Esophagus mucosa (tissue), 1 donor: ENCODE measurements around the gene ZMIZ1. TPM values are rescaled to one million over a fixed set of nuclear protein-coding genes. Genes with fewer than 3 reads are reported as not detected.
"Not testable (repeated sequence)": the region's sequence is repeated elsewhere in the genome, so short reads cannot be mapped to it uniquely, and the experiment has no call there.

Source experiments
- ATAC-seq: fragments of 200-7000 bp; cut with Tn5 transposase; one replicate; pipeline ENCODE4 v1.9.1; 2020
- total RNA-seq: library from RNA; stranded (reverse); gene quantifications from one replicate; pipeline ENCODE4 v1.2.4, GENCODE V29; 2023
- donor health status: DM: yes; HTN: yes; CAD: no.

ZMIZ1 gene
- total RNA-seq, 1 donor from 2014 or later: 43.8 TPM

DNA sequence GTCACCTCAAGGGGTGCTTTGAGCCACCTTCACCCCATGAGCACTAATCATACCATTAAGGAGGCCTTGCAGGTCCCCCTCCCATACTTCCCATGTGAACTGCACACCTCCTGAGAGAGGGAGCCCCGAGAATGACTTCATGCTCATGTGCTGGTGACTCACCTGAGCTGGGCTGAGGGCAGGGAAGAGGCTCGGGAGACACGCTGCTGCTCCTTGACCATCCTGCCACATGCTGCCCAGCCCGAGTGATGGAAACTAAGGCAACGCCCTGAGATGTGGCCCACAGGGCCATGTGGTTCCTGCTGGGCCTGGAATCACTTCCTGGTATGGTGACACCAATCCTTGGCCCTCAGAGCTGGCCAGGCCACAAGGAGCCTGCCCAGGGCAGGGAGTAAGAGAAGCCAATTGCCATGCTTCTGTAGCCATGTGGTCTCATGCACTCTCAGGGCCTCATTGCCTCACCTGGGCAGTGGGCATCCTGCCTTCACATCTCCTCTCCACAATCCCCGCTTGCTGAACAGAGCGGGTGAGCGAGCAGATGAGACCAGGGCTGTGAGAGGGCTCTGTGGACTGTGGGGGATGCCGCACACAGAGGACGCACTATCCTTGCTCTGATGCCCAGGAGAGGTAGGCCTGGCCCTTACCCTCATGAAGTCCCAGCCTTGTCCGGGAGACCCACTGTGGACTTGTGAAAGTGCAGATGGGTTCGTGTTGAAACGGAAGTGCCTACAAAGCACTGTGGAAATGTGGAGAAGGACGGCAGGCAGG lies 260.2 kb downstream of the ZMIZ1 start:
- peak; percentile 57 for ATAC-seq

DNA sequence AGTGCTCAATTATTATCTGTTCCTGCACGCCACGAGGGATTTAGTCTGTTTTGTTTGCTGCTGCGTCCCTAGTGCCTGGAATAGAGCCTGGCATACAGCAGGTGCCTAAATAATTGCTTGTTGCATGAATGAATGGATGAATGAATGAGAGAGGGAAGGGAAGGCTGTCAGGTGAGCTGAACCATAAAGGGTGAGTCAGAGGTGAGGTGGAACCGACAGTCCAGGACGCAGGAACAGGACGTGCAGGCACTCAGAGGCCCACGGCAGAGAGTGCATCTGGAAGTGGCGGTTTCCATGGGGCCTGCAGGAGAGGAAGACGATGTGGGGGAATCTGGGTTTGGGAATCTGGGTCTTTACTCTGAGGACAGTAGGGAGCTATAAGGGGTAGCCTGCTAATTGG lies 260.8 kb downstream of the ZMIZ1 start:
- peak; percentile 73 for ATAC-seq

DNA sequence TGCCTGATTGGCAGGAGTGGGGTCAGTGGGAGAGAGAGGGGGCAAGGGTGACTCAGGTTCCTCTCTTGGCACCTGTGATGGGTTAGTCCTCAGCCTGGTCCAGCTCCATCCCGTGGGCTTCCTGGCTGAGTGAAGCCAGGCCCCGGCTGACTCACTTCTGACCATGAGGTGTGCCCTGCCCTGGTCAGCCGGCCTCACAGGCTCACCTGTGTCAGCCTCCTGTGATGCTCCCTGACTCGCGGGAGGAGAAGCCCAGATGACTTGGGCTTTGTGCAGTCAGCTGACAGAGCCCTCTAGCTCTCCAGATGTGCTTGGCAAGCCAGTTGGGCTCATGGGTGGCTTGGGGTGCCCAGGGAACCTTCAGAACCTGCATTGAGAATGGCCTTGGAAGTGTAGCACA lies 262.5 kb downstream of the ZMIZ1 start:
- peak; percentile 54 for ATAC-seq

DNA sequence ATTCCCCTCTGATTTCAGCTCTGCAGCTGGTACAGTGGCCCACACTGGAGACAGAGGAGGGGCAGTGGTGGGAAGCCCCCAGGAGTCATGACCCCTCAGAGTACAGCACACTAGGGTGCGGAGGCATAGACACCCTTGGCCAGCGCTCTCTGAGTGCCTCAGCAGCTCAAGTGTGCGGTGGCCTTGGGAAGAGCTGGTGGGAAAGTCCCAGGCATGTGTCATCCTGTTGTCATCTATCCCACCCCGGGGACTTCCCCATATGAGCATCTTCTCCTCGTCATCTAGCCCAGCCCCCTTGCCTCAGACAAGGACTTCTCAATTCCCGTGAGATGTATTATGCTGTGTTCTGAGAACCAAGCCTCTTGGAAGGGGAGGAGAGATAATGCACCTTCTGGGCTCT lies 262.9 kb downstream of the ZMIZ1 start:
- ATAC-seq: peak; percentile 61

DNA sequence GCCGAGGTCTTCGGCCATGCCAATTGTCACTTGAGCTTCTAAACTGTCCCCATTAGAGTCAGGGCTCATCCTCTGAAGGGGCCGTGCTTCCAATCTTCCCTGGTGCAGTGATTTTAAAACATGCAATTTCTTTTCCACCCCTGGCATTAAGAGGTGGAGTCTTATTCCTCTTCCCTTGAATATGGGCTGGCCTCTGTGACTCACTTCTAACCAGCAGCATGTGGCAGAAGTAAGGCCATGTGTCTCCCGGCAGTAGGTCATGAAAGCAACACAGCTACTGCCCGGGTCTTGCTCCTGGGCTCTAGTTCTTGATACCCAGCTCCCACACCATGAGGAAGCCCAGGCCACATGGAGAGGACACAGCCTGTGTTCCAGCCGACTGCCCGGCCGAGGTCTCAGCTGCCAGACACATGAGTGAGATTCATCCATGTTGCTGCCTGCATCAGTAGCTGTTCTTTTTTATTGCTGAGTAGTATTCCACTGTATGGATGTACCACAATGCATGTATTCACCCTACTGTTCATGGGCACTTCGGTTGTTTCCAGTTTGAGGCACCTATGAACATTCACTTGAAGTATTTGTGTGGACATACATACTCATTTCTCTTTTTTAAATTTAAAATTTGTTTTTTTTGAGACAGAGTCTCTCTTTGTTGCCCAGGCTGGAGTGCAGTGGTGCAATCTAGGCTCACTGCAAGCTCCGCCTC lies 264.0 kb downstream of the ZMIZ1 start:
- not testable (repeated sequence) for ATAC-seq

DNA sequence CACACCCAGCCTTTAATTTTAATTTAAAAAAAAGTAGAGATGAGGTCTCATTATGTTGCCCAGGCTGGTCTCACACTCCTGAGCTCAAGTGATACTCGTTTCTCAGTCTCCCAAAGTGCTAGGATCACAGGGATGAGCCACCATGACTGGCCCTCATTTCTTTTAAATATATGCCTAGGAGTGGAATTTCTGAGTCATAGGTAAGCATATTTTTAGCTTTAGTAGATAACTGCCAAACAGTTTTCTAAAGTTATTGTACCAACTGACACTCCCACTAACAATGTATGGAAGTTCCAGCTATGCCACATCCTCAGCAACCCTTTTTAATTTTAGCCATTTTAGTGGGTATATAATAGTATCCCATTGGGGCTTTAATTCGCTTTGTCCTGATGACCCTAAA lies 264.7 kb downstream of the ZMIZ1 start:
- peak; percentile 2 for ATAC-seq

DNA sequence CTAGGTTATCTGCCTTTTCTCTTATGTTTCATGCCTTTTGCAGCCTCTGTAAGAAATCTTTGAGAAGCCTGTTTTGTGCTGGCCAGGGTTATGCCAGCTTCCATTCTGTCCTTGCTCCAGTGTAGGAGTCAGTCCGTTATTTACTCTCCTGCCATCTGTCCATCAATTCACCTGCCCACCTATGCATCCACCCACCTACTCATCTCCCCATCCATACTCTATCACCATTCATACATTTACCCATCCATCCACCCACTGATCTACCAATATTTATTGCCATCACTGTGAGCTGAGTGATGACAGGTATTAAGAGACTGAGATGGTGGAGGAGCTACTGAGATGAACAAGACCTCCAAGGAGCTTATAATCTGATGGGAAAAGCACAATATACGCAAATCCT lies 265.8 kb downstream of the ZMIZ1 start:
- ATAC-seq: no peak

DNA sequence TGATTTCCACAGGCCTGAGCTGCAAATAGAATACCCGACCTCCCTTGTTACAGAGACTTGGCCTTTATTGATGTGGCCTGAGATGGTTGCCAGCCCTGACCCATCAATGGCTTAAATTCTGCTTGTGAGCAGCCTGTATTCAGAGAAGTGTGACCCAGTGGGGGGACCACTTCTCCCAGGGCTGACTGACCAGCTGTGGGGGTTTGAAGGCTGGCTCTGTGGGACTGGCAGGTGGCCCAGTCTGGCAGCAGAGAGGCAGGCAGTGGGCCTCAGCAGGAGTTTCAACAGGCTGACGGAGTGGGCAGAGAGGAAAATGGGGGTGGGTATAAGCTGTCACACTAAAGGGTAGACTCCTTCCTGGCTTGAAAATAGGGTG lies 266.3 kb downstream of the ZMIZ1 start:
- ATAC-seq: no peak

DNA sequence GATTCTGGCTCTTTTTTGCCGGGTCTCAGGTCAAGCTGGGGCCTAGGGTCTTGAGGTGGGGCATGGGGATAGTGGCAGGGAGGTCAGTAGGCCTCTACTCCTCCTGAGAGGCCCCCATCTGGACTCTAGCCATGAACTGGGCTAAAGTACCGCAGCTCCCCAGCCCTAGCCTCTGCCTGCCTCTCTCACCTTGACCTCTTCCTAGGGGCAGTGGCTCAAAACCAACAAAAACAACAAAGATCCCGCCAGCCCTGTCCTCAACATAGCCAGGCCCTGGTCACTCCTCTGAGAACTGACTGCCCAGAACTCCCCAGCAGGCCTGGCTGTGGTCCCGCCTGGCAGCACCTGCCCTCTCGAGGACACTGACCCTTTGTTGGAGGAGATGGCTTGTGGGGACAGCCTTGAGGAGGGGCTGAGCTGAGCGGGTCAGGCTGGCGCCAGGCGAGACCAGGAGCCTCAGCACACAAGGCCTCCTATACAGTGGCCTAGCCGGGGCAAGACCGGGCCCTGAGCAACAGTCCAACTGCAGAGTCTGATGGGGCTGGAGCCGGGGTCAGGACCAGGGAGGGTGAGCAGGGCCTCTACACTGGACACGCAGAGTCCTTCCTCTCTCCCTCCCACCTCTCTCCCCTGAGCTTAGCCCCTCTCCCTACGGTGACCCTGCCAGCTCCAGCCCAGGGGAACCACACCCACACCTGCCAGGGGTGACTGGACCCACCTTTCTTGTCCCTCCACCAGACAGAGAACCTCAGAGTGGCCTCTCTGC lies 266.9 kb downstream of the ZMIZ1 start:
- ATAC-seq: no peak

DNA sequence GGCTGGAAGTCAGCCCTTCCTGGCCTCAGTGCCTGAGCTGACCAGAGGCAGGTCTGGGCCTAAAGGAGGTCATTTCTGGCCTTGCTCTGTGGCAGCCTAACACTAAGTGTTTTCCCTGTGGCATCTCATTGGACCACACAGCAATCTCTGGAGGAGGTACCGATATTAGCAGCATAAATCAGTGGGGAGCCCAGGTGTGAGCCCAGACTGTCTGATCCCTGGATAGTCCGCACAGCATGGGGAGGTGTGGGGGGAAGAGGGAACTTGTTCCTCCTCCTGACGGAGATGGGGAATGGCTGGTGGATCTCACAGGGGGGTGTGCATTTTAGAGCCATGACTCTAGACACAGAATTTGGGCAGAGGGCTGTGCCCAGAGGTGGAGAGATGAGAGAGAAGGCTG lies 267.5 kb downstream of the ZMIZ1 start:
- no peak for ATAC-seq

DNA sequence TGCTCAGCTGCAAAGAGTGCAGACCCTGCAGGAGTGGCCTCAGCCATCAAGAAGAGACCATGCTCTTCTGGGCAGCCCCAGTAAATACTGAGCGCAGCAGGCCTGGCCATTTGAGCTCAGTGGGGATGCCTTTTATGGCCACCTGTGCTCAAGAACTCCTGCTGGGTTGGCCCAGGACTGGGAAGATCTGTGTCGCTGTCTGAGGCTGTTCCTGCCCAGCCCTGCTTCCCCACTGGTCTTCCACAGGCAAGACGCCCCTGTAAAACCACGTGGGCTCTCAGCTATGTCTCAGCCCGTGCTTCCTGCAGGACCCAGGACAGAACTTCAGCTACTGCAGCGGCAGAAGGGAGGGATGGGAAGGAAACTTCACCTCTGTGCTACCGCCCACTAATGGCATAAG lies 268.0 kb downstream of the ZMIZ1 start:
- no peak for ATAC-seq

DNA sequence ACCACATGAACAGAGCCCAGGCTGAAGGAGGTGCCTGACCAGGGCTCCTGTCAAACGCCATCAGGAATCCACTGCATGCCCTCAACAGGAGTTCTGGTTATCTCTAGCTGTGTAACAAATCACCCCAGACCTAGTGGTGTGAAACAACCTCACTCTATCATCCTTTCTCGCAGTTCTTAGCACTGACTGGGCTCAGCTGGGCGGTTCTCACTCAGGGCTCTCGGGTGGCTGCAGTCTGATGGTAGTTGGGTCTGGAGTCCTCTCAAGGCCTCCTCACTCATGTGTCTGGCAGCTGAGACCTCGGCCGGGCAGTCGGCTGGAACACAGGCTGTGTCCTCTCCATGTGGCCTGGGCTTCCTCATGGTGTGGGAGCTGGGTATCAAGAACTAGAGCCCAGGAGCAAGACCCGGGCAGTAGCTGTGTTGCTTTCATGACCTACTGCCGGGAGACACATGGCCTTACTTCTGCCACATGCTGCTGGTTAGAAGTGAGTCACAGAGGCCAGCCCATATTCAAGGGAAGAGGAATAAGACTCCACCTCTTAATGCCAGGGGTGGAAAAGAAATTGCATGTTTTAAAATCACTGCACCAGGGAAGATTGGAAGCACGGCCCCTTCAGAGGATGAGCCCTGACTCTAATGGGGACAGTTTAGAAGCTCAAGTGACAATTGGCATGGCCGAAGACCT lies 269.2 kb downstream of the ZMIZ1 start:
- peak; percentile 22 for ATAC-seq

DNA sequence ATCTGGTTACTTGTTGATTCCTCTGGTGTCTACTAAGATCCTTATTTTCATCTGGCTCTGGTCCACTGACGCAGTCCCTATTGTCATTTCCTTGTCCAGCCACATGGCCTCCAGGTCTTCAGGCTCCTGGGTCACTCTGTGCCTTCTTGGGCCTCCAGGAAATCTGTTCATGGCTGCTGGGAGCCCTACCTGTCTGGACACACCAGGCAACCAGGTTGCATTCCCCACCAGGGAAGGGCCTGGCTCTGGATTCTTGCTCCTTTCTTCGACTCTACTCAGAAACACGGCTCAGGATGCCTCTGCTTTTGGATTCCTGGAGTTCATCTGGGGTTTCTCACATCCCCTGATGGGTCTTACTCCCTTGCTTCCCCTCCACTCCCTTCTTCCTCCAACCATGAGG lies 270.5 kb downstream of the ZMIZ1 start:
- ATAC-seq: no peak

DNA sequence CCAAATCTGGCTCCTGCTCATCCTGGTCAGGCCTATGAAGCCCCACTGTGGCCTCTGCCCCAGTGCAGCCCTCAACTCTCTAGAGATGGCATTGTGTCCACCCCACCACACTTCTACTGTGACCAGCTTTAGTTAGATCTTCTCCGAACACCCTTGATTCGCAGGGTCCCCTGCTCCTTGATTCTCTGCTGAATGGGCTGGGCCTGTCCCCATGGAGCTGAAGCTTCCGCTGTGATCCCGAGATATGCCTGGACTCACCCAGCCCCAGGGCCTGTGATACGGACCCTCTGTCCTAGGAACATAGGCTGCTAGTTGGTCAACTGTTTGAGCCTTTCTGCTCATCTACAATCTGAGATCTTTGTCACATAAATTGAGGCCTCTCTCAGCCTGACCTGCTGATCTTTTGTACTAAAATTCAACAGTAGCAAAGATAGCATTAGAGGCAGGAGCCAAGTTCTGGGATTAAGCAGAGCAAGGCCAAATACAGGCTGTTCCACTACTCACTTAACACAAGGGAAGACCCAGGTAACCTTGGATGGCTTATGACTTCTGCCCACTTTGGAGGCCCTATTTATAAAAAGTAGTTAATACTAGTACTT lies 272.0 kb downstream of the ZMIZ1 start:
- ATAC-seq: no peak

DNA sequence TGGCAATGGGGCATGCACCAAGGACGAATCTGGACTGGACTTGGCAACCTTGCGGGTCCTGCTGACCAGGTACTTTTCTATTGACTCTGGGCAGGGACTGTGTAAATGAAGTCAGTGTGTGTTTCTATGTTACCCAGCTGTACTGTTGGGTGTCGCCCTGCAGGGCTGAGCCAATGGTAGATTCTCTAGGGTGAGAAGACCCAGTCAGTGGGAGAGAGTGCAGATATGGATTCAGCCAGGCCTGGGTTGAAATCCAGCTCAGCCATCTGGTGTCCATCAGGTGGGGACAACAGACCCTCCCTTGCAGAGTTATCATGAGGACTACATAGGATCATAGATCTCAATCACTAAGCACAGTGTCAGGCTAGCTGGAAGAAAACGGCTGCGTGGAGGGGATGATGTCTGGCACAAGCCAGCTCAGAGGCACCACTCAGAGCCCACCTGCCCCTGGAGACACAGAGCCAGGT lies 273.6 kb downstream of the ZMIZ1 start:
- no peak for ATAC-seq

DNA sequence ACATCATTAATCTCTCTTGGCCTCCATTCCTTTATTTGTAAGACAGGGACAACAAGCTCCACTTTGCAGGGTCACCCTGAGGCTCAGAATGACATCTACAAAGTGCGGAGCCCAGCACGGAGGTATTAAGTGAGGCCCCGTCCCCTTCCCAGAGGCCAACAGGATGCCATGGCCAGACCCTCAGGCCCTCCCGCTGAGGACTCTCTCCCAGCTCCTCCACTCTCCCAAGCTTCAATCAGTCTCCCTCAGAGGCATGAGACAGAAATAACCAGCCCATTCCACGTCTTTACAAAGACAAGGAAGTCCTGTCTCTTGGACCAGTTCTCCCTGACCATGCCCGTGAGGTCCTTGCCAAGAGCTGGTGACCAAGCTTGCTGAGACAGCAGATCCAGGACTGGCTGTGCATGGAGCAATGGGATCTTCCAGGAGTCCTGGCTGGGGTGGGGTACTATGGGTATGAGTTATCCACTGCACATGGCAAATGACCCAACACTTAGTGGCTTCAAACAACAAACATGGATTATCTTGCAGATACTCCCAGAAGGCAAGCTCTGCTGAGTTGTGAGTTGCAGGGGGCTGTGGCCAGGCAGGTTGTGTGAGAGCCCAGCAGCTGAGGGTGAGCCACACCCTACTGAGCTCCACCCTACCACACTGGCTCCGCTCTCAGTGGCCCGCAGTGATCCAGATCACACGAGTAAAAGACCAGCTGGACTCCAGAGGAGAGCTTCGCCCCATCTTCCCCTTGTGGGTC lies 274.2 kb downstream of the ZMIZ1 start:
- ATAC-seq: peak; percentile 52

DNA sequence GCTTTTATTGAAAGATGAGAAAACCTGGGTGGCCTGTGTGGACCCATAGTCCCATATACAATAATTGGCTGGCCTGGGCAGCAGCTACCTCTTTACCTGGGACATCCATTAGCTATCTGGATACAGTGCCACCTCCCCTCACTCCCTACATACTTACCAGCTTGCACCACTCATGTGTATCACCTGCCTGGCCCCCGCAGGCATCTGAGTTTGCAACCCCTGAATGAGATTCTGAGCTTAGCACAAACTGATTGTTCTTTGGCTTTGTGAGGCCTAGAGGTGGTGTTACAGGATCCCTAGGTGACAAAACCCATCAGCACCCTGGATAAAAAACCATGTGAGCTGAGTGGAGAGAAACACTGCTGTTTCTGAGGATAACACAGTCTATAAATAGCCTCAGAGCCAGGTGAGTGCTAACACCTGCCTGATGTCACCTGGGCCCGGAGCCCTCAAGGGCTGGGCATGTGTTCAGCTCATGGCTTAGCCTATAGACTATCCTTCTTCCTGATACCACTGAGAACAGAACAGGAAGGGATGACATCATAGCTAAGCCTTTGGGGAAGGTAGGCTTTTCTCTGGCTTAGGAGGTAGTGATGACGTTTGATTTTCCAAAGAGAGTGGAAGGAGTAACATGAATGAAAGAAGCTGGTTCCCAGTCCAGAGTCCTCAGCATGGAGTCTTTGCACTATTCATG lies 275.9 kb downstream of the ZMIZ1 start:
- peak; percentile 74 for ATAC-seq

DNA sequence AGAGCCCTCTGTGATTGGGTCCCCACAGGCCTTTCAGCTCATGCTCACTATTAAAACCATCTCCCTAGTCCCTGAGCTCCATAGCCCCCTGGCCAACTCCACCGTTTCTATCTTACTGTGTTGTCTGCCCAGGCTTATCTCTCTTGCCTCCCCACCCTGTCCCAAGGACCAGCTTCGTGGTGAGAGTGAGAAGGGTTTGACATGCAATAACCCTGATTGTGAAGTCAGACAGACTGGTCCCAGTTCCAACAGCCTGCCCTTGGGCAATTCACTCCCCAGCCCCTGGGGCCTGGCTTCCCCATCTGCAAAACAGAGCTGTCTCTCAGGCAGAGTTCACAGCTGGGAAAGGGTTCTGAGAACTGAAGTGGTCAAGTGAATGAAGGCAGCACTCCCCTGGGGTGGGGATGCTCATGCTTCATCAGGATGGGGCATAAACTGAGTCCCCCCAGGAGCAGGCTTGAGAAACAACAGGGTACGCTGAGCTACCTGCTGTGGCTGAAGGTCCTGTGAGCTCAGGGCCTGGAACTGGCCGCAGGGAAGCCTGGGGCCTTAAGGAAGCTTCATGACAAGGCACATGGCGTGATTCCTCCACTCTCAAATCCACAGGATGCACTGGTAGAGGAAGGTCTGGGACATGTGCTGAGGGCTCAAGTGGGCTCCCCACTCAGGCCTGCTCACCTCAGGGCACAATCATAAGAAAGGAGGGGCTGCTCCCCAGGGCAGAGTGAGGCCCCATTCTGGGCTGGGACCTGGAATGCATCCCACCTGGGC lies 276.7 kb downstream of the ZMIZ1 start:
- ATAC-seq: no peak

DNA sequence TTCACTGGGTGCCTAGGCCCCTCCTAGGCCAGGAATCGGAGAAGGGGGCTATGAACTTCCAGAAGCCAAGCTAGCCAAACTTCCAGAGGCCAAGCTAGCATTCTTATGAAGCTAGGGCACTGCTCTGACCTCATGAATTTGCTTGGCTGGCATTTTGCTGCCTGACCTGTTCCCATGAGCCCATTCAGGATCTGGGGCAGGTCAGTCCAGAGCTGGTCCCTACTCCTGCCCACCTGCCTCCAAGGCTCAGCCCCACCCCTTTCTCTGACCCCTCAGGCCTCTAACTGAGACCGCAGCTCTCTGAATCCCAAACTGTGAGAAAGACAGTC lies 277.2 kb downstream of the ZMIZ1 start:
- ATAC-seq: no peak
